GM12892 (cell line): ENCODE measurements around the gene SATB1.

Source experiments
- POLR2A ChIP-seq: IDR thresholded peaks from 2 replicates; pipeline ENCODE4 v1.6.1; 2011; ENCODE audit warnings: low read depth, low read length, control low read depth
- POLR2AphosphoS5 ChIP-seq: IDR thresholded peaks from 2 replicates; pipeline ENCODE4 v1.6.1; 2011; ENCODE audit warnings: low read depth, low read length, control low read depth
- TAF1 ChIP-seq: IDR thresholded peaks from 2 replicates; pipeline ENCODE4 v1.6.1; 2011; ENCODE audit warnings: low read depth, mild to moderate bottlenecking, control low read depth, low read length, borderline replicate concordance

DNA sequence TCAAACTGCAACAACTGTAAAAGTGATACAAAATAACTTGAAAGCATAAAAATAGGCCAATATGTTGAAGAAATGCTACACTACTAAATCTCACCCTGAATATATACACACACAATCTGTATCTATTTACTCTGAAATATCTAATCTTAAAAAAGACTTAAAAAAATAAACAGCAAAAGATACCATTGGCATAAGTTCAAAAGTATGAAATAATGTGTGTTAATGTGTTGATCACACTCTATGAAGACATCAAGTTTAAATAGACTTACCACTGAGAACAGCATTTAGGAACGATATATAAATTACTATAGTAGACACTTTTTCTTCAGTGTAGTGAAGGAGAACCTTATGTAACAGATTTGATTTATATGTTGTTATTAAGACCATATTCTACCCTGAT, 14.1 kb upstream of the SATB1 start:
- no peak for TF ChIP-seq POLR2A
- TF ChIP-seq POLR2AphosphoS5 = no peak
- TF ChIP-seq TAF1 = no peak
